Skeletal muscle cell (primary cell): ENCODE data around the gene RNF167.

Experiments used
- DNase-seq: peaks from one replicate; pipeline ENCODE4 v3.0.0-alpha.2; 2010; ENCODE audit warnings: low read depth
- H3K4me3 ChIP-seq: 2 replicates; pipeline ENCODE4 v1.5.1; 2011; ENCODE audit warnings: low read depth, mild to moderate bottlenecking, control low read depth, low read length, moderate library complexity

Gene RNF167

DNA sequence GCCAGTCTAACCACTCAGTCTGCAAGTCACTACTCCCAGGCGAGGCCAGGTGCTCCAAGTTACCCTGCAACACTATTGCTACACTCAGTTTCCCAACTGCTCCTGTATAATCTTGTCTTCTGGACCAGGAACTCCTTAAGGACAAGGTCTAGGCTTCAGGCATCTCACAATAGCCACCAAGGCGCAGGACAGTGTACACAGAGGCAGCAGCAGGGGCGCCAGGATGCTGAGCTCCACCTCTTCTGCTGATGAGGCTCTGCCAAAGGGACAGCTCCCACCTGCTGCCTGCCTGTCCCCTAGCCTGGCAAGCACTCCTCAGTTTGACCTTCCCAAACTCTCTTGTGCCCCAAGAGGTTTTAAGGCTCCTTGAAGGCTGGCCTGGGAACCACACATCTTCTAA, 3.6 kb upstream of the RNF167 start:
- no peak overlapping the region for H3K4me3 ChIP-seq
- no peak for DNase-seq

DNA sequence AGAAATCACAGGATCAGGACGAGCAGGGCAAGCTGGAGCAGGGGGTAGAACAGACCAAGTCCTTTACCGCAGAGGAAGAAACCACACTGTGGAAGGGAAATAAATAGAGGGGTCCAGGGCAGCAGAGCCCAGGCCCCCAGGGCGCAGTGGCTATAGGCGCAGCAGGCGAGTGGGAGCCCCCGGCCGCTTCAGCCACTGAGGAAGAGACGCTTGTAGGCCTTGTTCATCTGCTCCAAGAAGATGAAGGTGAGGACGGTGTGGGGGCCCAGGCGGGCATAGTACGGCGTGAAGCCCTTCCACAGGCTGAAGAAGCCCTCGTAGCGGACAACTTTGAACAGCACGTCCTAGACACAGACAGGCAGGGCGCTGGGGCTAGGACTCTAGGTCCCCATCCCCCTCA, 2.5 kb upstream of the RNF167 start:
- H3K4me3 ChIP-seq: no peak overlapping the region
- no peak for DNase-seq

- DNase-seq: no peak
- H3K4me3 ChIP-seq: no peak overlapping the region
These were observed 2.0 kb upstream of the RNF167 start for GRCh38 chr17:4938069-4938491.

- no peak for DNase-seq
- H3K4me3 ChIP-seq: peak overlapping the region; percentile 91
These were observed 1.2 kb upstream of the RNF167 start for GRCh38 chr17:4938688-4939545.

DNA sequence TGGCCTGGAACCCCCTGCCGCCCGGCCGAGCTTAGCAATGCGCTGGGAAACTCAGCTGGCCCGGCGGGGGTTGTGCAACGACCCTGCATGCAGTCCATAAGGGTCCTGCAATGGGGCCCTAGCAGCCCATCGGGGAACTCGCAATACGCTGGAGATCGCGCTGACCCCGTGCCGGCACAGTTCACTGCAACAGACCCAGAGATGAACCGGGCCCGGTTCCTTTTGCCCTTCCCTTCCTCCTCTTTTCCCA, 597 bp upstream of the RNF167 start:
- DNase-seq: no peak

GRCh38 chr17:4940555-4941318, 669 bp downstream of the RNF167 start:
- no peak for DNase-seq
- peak overlapping the region; percentile 91 for H3K4me3 ChIP-seq

More for the DNA sequence above, 597 bp upstream of the RNF167 start:
- H3K4me3 ChIP-seq: peak overlapping the region; percentile 91

GRCh38 chr17:4941319-4941610, 1.2 kb downstream of the RNF167 start:
- DNase-seq: no peak
- H3K4me3 ChIP-seq: peak overlapping the region; percentile 91

- no peak for DNase-seq
These were observed 2.9 kb downstream of the RNF167 start for GRCh38 chr17:4942760-4943508.

GRCh38 chr17:4944163-4944553, 4.1 kb downstream of the RNF167 start:
- no peak overlapping the region for H3K4me3 ChIP-seq
- DNase-seq: no peak

More at GRCh38 chr17:4942760-4943508, 2.9 kb downstream of the RNF167 start:
- no peak overlapping the region for H3K4me3 ChIP-seq

- H3K4me3 ChIP-seq: no peak overlapping the region
- no peak for DNase-seq
These were observed 4.6 kb downstream of the RNF167 start for GRCh38 chr17:4944554-4945175.

DNA sequence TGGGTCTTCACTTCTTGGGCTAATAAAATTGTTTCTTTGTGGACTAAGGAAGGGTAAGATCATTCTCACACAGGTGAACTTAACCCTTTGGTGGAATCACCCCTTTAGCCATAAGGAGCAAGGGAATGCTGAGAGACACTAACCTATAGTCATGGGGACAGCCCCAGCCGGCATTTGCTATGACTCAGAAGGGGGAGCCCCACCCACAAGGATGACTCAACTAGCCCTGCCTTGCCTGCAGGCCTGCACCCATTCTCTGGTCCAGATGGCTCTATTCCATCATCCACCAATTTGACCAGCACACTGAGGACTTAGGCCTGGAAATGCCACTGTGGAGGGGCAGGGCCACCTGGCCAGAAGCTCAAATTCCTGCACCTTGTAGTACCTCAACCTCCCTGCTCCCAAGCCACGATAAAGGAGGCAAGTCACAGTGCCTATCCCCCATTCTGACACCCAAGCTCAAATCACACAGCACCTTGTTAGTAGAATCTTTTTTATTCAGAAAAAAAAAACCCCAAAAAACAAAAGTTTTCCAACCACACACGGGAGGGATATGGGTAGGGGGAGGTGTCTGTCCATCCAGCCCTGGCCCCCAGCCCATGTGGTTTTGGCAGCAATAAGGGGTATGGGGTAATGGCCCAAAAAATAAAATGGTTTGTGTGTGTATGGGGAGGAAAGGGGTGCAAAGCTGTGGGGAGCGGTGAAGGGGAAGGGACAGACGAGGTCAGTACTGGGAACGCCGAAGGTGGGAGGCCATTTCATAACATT, 5.3 kb downstream of the RNF167 start:
- peak overlapping the region; percentile 97 for H3K4me3 ChIP-seq

GRCh38 chr17:4945944-4946280, 5.8 kb downstream of the RNF167 start:
- peak overlapping the region; percentile 97 for H3K4me3 ChIP-seq

More for the DNA sequence above, 5.3 kb downstream of the RNF167 start:
- peak; percentile 66 for DNase-seq

GRCh38 chr17:4946312-4946976, 6.4 kb downstream of the RNF167 start:
- no peak for DNase-seq
- H3K4me3 ChIP-seq: peak overlapping the region; percentile 97

More at GRCh38 chr17:4945944-4946280, 5.8 kb downstream of the RNF167 start:
- DNase-seq: no peak

DNA sequence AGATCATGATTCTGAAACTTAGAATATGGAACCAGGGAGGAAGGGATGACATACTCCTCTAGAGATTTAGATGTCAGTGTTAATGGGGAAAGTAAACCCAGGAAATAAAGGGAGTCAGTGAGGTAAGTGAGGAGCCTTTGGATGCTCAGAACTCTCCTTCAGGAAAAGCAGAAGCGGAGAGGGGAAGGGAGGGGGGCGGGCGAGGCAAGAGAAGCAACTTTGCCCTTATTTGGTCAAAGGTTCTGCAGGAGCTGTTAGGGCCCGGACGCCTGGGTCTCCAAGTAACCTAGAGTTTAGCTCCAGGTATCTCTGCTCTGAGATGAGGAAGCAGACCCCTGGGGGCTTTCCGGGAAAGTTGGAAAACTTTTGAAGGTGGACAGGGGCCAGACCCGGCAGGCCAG, 6.9 kb downstream of the RNF167 start:
- DNase-seq: no peak
- H3K4me3 ChIP-seq: peak overlapping the region; percentile 97

GRCh38 chr17:4947411-4948165, 7.5 kb downstream of the RNF167 start:
- DNase-seq: no peak
- H3K4me3 ChIP-seq: peak overlapping the region; percentile 97

- H3K4me3 ChIP-seq: peak within 1 kb of the TSS; percentile 97
- DNase-seq: peak; percentile 86
These were observed 8.3 kb downstream of the RNF167 start, which contains the start of gene PFN1 for GRCh38 chr17:4948166-4948930. Gene PFN1, minus strand, starts transcription at chr17:4948530. Its CDS starts 136 bp downstream, at chr17:4948394.

- H3K4me3 ChIP-seq: peak overlapping the region; percentile 97
- peak; percentile 80 for DNase-seq
These were observed 8.9 kb downstream of the RNF167 start for GRCh38 chr17:4948931-4949320.
